ENCODE measurements around the gene PDE6D. TPM values are rescaled to one million over a fixed set of nuclear protein-coding genes. Genes with fewer than 3 reads are reported as not detected.

Gene PDE6D
- total and polyA plus RNA-seq, 2 of the 13 experiments (the other 11 are each of a cell fraction or from before 2014, with no cell fraction given): 14.1 to 23.2 TPM

DNA sequence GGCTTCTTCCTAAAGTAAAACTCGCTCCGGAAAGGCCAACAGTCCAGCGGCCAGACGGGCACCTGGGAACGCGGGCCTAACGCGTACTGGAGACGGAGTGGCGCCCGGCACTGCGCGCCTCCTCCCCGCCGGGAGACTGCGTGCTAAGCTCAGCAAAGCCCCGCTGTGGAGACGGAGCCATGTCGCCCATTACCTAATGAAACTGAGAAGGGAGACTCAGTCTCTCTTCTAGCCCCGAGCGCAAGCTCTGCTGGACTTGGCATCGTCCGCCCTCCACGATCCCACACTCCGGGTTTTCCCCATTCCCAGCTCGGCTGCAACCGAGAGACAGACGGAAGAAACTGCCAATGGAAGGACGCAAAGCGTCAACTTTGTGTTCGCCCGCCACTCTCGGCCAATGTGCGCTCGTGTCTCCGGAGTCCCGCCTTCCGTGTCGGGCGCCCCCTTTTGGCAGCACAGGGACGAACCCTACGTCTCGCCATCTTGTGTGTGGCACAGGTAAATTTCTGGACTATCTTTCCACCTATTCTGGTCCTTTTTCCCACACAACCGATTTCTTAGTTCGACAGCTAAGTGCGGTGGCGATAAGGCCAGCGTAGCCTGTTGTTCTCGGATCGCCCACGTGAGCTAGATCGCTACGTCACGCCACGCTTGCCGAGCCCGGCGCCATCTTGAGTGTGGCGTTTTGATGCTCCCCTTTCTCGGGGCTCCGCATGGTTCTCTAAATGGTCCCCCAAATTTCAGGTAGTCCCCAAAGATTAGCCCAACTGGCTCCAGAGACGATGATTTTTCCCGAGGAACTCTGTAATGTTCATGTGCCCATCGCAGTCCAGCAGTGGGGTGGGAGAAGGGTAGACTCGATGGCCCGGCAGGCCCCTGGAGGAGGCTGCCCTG, 74.1 kb downstream of the PDE6D start (continued):
- TF ChIP-seq, protein P1, sequence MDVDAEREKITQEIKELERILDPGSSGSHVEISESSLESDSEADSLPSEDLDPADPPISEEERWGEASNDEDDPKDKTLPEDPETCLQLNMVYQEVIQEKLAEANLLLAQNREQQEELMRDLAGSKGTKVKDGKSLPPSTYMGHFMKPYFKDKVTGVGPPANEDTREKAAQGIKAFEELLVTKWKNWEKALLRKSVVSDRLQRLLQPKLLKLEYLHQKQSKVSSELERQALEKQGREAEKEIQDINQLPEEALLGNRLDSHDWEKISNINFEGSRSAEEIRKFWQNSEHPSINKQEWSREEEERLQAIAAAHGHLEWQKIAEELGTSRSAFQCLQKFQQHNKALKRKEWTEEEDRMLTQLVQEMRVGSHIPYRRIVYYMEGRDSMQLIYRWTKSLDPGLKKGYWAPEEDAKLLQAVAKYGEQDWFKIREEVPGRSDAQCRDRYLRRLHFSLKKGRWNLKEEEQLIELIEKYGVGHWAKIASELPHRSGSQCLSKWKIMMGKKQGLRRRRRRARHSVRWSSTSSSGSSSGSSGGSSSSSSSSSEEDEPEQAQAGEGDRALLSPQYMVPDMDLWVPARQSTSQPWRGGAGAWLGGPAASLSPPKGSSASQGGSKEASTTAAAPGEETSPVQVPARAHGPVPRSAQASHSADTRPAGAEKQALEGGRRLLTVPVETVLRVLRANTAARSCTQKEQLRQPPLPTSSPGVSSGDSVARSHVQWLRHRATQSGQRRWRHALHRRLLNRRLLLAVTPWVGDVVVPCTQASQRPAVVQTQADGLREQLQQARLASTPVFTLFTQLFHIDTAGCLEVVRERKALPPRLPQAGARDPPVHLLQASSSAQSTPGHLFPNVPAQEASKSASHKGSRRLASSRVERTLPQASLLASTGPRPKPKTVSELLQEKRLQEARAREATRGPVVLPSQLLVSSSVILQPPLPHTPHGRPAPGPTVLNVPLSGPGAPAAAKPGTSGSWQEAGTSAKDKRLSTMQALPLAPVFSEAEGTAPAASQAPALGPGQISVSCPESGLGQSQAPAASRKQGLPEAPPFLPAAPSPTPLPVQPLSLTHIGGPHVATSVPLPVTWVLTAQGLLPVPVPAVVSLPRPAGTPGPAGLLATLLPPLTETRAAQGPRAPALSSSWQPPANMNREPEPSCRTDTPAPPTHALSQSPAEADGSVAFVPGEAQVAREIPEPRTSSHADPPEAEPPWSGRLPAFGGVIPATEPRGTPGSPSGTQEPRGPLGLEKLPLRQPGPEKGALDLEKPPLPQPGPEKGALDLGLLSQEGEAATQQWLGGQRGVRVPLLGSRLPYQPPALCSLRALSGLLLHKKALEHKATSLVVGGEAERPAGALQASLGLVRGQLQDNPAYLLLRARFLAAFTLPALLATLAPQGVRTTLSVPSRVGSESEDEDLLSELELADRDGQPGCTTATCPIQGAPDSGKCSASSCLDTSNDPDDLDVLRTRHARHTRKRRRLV (CRISPR knock-in tag; IDR thresholded peaks at IDR 0.05): peak; percentile 69; the same call in 1 of the 2 replicates
- TF ChIP-seq, protein P2, sequence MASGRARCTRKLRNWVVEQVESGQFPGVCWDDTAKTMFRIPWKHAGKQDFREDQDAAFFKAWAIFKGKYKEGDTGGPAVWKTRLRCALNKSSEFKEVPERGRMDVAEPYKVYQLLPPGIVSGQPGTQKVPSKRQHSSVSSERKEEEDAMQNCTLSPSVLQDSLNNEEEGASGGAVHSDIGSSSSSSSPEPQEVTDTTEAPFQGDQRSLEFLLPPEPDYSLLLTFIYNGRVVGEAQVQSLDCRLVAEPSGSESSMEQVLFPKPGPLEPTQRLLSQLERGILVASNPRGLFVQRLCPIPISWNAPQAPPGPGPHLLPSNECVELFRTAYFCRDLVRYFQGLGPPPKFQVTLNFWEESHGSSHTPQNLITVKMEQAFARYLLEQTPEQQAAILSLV (CRISPR knock-in tag; IDR thresholded peaks at IDR 0.05; ENCODE audit: borderline replicate concordance): peak; percentile 83
- TF ChIP-seq KDM3A (CRISPR knock-in tag; IDR thresholded peaks at IDR 0.05; ENCODE audit: low read depth): 0 out of 2 replicates have a peak, but pooled peaks have one; percentile 17
- peak; percentile 59; the same call in 1 of the 2 replicates for TF ChIP-seq ZSCAN31 (CRISPR knock-in tag; IDR thresholded peaks at IDR 0.05; ENCODE audit: low read depth)
- TF ChIP-seq, protein P3, sequence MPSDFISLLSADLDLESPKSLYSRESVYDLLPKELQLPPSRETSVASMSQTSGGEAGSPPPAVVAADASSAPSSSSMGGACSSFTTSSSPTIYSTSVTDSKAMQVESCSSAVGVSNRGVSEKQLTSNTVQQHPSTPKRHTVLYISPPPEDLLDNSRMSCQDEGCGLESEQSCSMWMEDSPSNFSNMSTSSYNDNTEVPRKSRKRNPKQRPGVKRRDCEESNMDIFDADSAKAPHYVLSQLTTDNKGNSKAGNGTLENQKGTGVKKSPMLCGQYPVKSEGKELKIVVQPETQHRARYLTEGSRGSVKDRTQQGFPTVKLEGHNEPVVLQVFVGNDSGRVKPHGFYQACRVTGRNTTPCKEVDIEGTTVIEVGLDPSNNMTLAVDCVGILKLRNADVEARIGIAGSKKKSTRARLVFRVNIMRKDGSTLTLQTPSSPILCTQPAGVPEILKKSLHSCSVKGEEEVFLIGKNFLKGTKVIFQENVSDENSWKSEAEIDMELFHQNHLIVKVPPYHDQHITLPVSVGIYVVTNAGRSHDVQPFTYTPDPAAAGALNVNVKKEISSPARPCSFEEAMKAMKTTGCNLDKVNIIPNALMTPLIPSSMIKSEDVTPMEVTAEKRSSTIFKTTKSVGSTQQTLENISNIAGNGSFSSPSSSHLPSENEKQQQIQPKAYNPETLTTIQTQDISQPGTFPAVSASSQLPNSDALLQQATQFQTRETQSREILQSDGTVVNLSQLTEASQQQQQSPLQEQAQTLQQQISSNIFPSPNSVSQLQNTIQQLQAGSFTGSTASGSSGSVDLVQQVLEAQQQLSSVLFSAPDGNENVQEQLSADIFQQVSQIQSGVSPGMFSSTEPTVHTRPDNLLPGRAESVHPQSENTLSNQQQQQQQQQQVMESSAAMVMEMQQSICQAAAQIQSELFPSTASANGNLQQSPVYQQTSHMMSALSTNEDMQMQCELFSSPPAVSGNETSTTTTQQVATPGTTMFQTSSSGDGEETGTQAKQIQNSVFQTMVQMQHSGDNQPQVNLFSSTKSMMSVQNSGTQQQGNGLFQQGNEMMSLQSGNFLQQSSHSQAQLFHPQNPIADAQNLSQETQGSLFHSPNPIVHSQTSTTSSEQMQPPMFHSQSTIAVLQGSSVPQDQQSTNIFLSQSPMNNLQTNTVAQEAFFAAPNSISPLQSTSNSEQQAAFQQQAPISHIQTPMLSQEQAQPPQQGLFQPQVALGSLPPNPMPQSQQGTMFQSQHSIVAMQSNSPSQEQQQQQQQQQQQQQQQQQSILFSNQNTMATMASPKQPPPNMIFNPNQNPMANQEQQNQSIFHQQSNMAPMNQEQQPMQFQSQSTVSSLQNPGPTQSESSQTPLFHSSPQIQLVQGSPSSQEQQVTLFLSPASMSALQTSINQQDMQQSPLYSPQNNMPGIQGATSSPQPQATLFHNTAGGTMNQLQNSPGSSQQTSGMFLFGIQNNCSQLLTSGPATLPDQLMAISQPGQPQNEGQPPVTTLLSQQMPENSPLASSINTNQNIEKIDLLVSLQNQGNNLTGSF (CRISPR knock-in tag; IDR thresholded peaks at IDR 0.05): no peak
- TF ChIP-seq, protein P4, sequence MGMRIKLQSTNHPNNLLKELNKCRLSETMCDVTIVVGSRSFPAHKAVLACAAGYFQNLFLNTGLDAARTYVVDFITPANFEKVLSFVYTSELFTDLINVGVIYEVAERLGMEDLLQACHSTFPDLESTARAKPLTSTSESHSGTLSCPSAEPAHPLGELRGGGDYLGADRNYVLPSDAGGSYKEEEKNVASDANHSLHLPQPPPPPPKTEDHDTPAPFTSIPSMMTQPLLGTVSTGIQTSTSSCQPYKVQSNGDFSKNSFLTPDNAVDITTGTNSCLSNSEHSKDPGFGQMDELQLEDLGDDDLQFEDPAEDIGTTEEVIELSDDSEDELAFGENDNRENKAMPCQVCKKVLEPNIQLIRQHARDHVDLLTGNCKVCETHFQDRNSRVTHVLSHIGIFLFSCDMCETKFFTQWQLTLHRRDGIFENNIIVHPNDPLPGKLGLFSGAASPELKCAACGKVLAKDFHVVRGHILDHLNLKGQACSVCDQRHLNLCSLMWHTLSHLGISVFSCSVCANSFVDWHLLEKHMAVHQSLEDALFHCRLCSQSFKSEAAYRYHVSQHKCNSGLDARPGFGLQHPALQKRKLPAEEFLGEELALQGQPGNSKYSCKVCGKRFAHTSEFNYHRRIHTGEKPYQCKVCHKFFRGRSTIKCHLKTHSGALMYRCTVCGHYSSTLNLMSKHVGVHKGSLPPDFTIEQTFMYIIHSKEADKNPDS (CRISPR knock-in tag; IDR thresholded peaks at IDR 0.05): 0 out of 2 replicates have a peak, but pooled peaks have one; percentile 80
- TF ChIP-seq, protein P5, sequence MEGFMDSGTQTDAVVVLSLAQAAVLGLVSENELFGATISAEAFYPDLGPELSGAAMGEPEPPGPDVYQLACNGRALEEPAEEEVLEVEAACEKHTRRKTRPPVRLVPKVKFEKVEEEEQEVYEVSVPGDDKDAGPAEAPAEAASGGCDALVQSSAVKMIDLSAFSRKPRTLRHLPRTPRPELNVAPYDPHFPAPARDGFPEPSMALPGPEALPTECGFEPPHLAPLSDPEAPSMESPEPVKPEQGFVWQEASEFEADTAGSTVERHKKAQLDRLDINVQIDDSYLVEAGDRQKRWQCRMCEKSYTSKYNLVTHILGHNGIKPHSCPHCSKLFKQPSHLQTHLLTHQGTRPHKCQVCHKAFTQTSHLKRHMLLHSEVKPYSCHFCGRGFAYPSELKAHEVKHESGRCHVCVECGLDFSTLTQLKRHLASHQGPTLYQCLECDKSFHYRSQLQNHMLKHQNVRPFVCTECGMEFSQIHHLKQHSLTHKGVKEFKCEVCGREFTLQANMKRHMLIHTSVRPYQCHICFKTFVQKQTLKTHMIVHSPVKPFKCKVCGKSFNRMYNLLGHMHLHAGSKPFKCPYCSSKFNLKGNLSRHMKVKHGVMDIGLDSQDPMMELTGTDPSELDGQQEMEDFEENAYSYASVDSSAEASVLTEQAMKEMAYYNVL (CRISPR knock-in tag; IDR thresholded peaks at IDR 0.05; ENCODE audit: borderline replicate concordance): peak; percentile 52; the same call in 1 of the 2 replicates
- peak; percentile 75; the same call in 1 of the 2 replicates for TF ChIP-seq ZNF383 (CRISPR knock-in tag; IDR thresholded peaks at IDR 0.05; ENCODE audit: borderline replicate concordance)
- TF ChIP-seq ZNF20 (CRISPR knock-in tag; IDR thresholded peaks at IDR 0.05): no peak
